HL-60/S4 treated with phorbol 12-myristate 13-acetate at 8.2 ng/mL for 4 days and 3 days (cell line): ENCODE data around the gene HEBP1.
"Not testable (repeated sequence)": the region's sequence is repeated elsewhere in the genome, so short reads cannot be mapped to it uniquely, and the experiment has no call there.

Source experiments
- in situ Hi-C: fragments of 300-500 bp; cut with MboI; formaldehyde crosslinking; loops from 2 replicates; pipeline ENCODE4 v1.15.0; 2022; ENCODE audit warnings: low sequenced_read_pairs

HEBP1 gene, protein sequence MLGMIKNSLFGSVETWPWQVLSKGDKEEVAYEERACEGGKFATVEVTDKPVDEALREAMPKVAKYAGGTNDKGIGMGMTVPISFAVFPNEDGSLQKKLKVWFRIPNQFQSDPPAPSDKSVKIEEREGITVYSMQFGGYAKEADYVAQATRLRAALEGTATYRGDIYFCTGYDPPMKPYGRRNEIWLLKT

DNA sequence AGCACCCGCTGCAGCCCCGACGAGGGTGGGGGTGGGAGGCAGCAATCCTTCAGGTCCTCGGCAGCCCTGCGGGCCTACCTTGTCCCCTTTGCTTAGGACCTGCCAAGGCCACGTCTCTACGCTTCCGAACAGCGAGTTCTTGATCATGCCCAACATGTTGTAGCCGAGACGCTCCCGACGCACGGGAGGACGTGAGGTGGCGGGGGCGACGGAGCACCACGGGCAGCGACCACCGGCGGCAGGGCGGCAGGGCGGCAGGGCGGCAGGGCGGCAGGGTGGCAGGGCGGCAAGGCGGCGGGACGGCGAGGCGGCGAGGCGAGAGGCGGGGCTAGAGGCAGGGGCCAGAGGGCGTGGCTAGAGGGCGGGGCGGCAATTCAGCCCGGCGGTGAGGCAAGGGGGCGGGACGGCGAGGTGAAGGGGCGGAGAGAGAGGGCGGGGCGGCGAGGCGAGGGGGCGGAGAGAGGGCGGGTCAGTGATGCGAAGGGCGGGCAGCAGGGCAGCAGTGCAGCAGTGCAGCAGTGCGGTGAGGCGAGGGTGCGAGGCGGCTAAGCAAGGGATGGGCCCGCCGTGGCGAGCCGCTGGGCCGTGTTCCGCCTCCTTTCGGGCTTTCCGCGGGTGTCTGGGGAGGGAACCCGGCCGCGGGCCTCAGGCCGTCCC, at the start of gene HEBP1:
HEBP1 (minus strand) TSS at position 307 of the 657 bp plus-strand sequence; CDS start at position 156, 151 bp downstream.
- in situ Hi-C loops = no loop called here

DNA sequence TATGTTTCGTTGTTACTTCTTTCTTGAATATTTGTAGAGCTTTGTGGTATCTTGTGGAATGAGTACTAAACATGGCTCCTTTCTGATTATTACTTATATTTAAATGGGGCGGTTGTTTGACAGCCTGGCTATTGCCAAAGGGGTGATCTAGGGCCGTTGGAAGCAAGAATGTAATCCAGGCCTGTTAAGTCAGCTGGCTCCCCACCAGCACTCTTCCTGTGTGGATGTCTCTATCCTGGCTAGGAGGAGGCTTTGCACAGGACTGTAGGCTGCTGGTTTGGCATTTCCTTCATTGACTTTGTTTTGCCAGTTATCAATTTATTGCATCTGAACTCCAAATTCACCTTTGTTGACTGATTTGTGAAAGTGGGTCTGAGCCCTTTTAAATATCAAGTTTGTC, 49.8 kb upstream of the HEBP1 start:
- in situ Hi-C loops = no loop called here

DNA sequence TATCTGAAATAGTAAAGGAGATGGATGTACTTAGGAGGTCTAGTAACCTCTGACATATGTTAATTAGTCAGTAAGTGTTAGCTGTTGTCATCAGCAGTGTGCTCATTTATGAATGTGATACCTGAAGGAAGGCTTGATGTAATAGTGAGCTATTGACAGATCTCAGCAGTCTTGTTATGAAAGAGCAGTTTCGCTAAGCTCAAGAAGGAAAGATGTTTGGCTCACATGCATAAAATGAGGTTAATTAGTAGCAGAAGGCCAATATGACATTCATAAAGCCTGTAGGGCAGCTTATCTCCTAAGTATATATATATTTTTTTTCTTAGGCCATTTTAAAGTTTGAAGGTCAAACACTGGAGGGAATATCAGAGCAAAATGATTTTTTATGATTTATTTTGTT, 46.9 kb upstream of the HEBP1 start:
- in situ Hi-C loops = no loop called here

- in situ Hi-C loops = no loop called here
Measured at GRCh38 chr12:13045816-13046215, 45.8 kb upstream of the HEBP1 start.

- in situ Hi-C loops = no loop called here
Measured at GRCh38 chr12:13044906-13045299, 44.8 kb upstream of the HEBP1 start.

- in situ Hi-C loops = no loop called here
Measured at GRCh38 chr12:13044002-13044905, 44.2 kb upstream of the HEBP1 start, which contains the start of gene FAM234B. Gene FAM234B (plus strand): TSS chr12:13044381. CDS start chr12:13044404, 23 bp downstream.

DNA sequence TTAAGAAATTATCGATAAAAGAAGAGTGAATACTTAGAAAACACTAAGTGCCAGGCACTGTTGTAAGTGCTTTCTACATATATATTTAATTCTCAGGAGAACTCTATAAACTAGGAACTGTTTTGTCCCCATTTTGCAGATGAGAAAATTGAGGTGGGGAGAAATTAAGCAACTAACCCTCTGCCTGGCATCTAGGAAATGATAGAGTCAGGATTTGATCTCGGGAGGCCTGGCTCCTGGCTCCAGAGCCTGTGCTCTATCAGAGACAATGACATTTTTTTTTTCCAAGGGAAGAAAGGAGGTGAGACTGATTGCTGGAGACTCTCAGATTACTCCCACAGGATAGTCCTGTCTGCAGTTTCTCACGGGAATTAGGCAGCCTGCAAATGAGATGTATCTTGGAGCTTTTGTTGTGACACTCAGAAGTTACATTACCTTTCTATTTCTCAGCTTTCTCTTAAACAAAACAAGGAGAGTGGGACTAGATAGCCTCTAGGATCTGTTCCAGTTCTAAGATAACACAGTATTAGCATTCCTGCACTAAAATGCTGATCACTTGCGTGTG, 42.7 kb upstream of the HEBP1 start:
- in situ Hi-C loops = no loop called here

GRCh38 chr12:13041224-13041623, 41.2 kb upstream of the HEBP1 start:
- in situ Hi-C loops = no loop called here

DNA sequence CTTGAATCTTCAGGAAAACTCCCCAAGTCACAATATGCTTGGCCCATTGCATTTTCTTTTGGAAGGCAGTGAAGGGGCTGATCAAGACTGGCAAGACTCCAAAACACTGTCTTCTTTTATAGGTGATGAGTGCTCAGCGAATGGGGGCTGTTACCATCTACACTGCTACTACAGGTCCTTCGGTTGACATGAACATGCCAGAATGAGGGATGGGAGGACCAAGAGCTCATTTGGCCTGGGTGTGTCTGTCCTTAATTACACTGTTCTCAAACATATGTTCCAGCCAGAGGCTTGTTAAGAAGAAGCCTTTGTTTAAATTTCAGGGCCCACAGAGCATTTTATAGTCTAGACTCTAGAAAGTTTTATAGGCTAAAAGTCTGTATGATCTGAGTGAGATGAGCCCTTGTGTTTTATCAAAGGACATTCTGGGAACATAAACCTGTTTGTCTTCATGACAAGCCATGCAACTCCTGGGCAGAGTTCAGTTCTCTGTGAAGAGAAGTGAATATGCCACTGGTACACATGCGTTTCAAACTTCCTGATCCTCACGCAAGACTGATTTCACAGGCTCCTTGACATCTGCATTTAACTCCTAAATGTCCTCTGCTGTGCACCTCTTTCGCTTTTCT, 39.4 kb upstream of the HEBP1 start:
- in situ Hi-C loops = no loop called here

DNA sequence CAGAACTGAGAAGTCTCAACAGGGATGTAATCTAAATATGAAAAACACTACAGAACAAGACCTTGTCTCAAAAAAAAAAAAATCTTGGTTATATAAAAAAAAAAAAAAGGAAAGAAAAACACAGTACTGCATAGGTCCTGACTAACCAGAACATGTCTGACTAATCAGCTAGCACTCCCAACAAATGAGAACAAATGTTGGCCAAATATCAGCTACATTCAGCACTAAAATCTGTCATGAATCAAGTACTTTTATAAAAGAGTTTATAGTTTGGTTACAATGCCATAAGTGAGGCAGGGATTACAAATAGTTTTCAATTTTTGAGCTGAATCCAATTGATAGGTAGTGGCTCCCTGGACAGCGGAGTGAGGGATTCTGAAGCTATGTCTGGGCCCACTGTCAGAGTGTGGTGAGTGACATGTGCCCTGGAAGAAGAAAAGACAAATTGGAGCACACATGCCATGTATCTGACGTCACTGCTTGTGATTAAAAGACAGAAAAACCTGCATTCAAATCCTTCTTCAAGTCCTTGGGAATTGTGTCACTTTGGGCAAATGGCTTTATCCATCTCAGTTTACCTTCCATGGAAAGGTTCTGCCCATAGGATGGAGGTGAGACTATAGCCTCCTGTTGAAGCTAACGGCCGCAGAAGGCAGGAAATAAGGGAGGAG, 38.6 kb upstream of the HEBP1 start:
- in situ Hi-C loops = no loop called here

GRCh38 chr12:13036881-13037280, 36.8 kb upstream of the HEBP1 start:
- in situ Hi-C loops = no loop called here

DNA sequence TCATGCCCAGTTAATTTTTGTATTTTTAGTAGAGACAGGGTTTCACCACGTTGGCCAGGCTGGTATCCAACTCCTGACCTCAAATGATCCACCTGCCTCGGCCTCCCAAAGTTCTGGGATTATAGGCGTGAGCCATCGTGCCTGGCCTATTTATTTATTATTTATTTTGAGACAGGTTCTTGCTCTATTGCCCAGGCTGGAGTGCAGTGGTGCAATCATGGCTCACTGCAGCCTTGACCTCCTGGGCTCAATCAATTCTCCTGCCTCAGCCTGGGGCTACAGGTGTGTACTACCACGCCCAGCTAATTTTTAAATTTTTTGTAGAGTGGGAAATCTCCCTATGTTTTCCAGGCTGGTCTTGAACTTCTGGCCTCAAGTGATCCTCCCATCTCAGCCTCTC, 35.3 kb upstream of the HEBP1 start:
- in situ Hi-C loops = not testable (repeated sequence)

GRCh38 chr12:13033476-13033875, 33.4 kb upstream of the HEBP1 start:
- in situ Hi-C loops = no loop called here

- in situ Hi-C loops = no loop called here
Measured at GRCh38 chr12:13032164-13032563, 32.1 kb upstream of the HEBP1 start.

GRCh38 chr12:13030541-13031291, 30.7 kb upstream of the HEBP1 start:
- in situ Hi-C loops = no loop called here

GRCh38 chr12:13028825-13029570, 28.9 kb upstream of the HEBP1 start:
- in situ Hi-C loops = no loop called here

GRCh38 chr12:13027508-13027907, 27.4 kb upstream of the HEBP1 start:
- in situ Hi-C loops = no loop called here

GRCh38 chr12:13027032-13027431, 27.0 kb upstream of the HEBP1 start:
- in situ Hi-C loops = no loop called here

DNA sequence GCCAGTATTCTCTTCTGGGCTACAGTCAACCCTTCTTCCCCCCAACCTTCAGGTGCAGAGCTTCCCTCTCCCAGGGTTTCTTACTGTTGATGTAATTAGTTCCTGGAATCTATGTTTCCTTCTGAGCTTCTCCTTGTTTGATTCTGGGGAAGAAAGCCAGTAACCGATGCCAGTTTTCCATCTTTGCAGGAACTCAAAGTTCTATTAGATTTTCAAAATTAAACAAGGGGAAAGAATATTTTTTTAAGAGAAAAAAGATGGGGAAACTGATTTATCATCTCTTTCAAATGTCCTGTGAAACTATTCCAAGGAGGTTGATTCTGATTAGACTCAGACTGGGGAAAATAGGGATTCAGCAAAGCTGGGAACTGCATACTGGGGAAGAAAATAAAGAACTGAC, 26.2 kb upstream of the HEBP1 start:
- in situ Hi-C loops = no loop called here
